Measurements from ENCODE around the gene REXO5.

Gene REXO5

DNA sequence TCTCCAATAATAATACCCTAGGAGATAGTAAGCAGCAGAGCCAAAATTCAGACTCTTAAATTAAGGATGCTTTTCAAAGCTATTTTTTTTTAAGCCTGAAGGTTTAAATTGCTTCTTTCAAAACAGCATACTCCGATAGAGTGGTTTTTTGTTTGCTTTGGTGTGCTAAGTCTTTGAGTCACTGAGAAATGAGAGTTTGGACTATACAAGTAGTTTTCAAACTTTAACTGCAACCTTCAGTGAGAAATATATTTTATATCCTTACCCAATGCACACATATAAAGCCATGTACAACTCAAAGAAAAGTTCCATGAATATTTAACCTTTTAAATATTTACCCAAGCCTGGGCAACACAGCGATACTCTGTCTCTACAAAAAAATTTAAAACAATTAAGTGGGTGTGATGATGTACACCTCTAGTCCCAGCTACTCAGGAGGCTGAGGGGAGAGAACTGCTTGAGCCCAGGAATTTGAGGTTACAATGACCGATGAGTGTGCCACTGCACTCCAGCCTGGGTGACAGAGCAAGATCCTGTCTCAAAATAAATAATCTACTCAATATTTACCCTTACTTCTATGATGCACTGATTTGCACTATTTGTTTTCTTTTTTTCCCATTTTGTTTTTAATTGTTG, 74.7 kb downstream of the REXO5 start:
- no peak for TF ChIP-seq CTCF (IDR thresholded peaks at IDR 0.05; ENCODE audit: control insufficient read depth, insufficient read depth, low read depth, low read length, missing control alignments)
- DNase-seq (ENCODE audit: low read depth) = no peak
- no peak overlapping the region for H3K4me3 ChIP-seq (ENCODE audit: control insufficient read depth, low read depth, low read length)

GRCh38 chr16:20881503-20881878, 75.2 kb downstream of the REXO5 start:
- no peak overlapping the region for H3K4me3 ChIP-seq (ENCODE audit: control insufficient read depth, low read depth, low read length)
- no peak for TF ChIP-seq CTCF (IDR thresholded peaks at IDR 0.05; ENCODE audit: control insufficient read depth, insufficient read depth, low read depth, low read length, missing control alignments)
- DNase-seq (ENCODE audit: low read depth) = no peak

DNA sequence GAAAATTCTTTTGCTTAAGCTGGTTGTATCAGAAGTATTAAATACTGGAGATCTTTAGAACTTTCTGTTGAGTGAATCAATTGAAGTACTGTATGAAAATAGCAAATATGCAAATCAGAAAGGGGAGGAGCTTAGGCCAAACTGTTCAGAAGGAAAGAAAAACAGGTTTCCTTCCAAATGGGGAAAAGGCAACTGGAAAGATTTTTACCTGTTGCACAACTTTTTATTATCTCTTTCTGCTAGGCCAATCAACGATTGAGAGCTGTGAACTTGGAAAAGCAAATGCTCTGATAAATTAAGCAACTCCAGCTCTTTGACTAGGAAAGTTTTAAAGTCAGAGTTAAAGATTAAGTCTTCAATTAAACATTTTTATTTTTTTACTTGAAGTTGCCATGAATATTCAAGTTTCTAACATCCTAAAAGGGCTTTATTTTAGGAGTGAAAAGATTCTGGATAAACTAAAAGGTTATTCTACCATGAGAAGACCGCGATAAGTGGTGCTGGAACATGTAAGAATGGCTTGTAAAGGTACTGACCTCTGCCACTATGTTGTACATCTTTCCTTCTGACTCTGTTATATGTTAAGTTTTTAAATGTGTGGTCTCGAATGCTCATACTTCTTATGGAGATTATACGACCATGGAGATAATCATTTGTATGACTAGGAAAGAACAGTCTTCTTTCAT, 77.4 kb downstream of the REXO5 start:
- TF ChIP-seq CTCF (IDR thresholded peaks at IDR 0.05; ENCODE audit: control insufficient read depth, insufficient read depth, low read depth, low read length, missing control alignments) = no peak
- H3K4me3 ChIP-seq (ENCODE audit: control insufficient read depth, low read depth, low read length) = no peak overlapping the region
- no peak for DNase-seq (ENCODE audit: low read depth)

- no peak overlapping the region for H3K4me3 ChIP-seq (ENCODE audit: control insufficient read depth, low read depth, low read length)
- no peak for TF ChIP-seq CTCF (IDR thresholded peaks at IDR 0.05; ENCODE audit: control insufficient read depth, insufficient read depth, low read depth, low read length, missing control alignments)
- no peak for DNase-seq (ENCODE audit: low read depth)
Measured at GRCh38 chr16:20884240-20884556, 77.9 kb downstream of the REXO5 start.

GRCh38 chr16:20886320-20886719, 80.0 kb downstream of the REXO5 start:
- DNase-seq (ENCODE audit: low read depth) = no peak
- no peak overlapping the region for H3K4me3 ChIP-seq (ENCODE audit: control insufficient read depth, low read depth, low read length)
- TF ChIP-seq CTCF (IDR thresholded peaks at IDR 0.05; ENCODE audit: control insufficient read depth, insufficient read depth, low read depth, low read length, missing control alignments) = no peak

DNA sequence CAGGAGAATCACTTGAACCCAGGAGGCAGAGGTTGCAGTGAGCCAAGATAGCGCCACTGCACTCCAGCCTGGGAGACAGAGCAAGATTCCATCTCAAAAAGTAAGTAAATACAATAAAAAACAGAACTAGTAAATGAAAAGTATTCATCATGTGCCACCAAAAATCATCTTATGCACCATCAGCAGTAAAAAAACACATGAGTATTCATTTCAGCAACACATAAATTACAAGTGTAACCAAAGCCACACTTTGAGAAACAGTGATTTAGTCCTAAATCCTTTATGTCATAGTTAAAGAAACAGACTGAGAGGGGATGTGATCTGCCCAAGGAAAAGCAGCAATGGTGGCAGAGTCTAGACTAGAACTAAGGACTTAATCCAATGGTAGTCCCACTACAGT, 80.9 kb downstream of the REXO5 start:
- H3K4me3 ChIP-seq (ENCODE audit: control insufficient read depth, low read depth, low read length) = no peak overlapping the region
- TF ChIP-seq CTCF (IDR thresholded peaks at IDR 0.05; ENCODE audit: control insufficient read depth, insufficient read depth, low read depth, low read length, missing control alignments) = no peak
- DNase-seq (ENCODE audit: low read depth) = no peak

All from AG09309 (cell line).